IMR-90 (cell line): ENCODE measurements around the gene AMPD1. TPM values are rescaled to one million over a fixed set of nuclear protein-coding genes. Genes with fewer than 3 reads are reported as not detected.

Experiments used
- ATAC-seq: fragments of 200-7000 bp; cut with Tn5 transposase; 2 replicates; pipeline ENCODE4 v1.9.1; 2020; ENCODE audit warnings: low read depth, mild to moderate bottlenecking, moderate library complexity
- BruUV-seq: library from RNA; stranded (reverse); fragments of 400-500 nt; replicated peaks from 2 replicates; lab custom pipeline; 2021; lab: Mats Ljungman, UMichigan
- CTCF ChIA-PET: fragments of 300-600 bp; formaldehyde crosslinking; extraction: SDS; loops from one replicate; lab custom pipeline; 2021; ENCODE audit warnings: antibody characterized with exemption; lab: Yijun Ruan, JAX
- POLR2A ChIA-PET: fragments of 300-600 bp; sonication (Branson Sonifier 250); formaldehyde crosslinking; loops from one replicate; lab custom pipeline; 2022; ENCODE audit warnings: antibody characterized with exemption; ENCODE audit not compliant: unreplicated experiment; lab: Charles Lee
- DNase-seq: peaks from one replicate; pipeline ENCODE4 v3.0.0; 2013
- H2AFZ ChIP-seq: replicated peaks from 2 replicates; pipeline ENCODE3; 2013; ENCODE audit warnings: low read length, mild to moderate bottlenecking; ENCODE audit not compliant: poor library complexity
- H2AK5ac ChIP-seq: 2 replicates; pipeline ENCODE4 v1.6.1; 2013; ENCODE audit warnings: low read depth, low read length, inconsistent platforms
- H2AK9ac ChIP-seq: replicated peaks from 2 replicates; pipeline ENCODE3; 2013; ENCODE audit warnings: mild to moderate bottlenecking, low read depth, low read length, moderate library complexity; ENCODE audit not compliant: poor library complexity
- H2BK120ac ChIP-seq: 2 replicates; pipeline ENCODE4 v1.6.1; 2013; ENCODE audit warnings: low read depth, low read length, inconsistent platforms
- H2BK15ac ChIP-seq: 3 replicates; pipeline ENCODE4 v1.6.1; 2013; ENCODE audit warnings: low read depth, low read length, inconsistent platforms
- H2BK20ac ChIP-seq: 2 replicates; pipeline ENCODE4 v1.6.1; 2013; ENCODE audit warnings: low read depth, mild to moderate bottlenecking, inconsistent platforms, low read length, moderate library complexity
- H2BK5ac ChIP-seq: 2 replicates; pipeline ENCODE4 v1.6.1; 2013; ENCODE audit warnings: mild to moderate bottlenecking, low read depth, low read length, inconsistent platforms; ENCODE audit not compliant: poor library complexity, severe bottlenecking
- H3K14ac ChIP-seq: replicated peaks from 2 replicates; pipeline ENCODE4 v1.6.1; 2013; ENCODE audit warnings: low read depth, low read length, inconsistent platforms
- H3K18ac ChIP-seq: 2 replicates; pipeline ENCODE4 v1.6.1; 2013; ENCODE audit warnings: low read depth, low read length, control low read depth
- H3K23ac ChIP-seq: 2 replicates; pipeline ENCODE4 v1.6.1; 2013; ENCODE audit warnings: low read depth, low read length, inconsistent platforms
- H3K27ac ChIP-seq: 2 replicates; pipeline ENCODE4 v1.5.1; 2013; ENCODE audit warnings: mild to moderate bottlenecking, control low read depth, low read length; ENCODE audit not compliant: insufficient read depth
- H3K27me3 ChIP-seq: 2 replicates; pipeline ENCODE4 v1.6.1; 2013; ENCODE audit warnings: low read length; ENCODE audit not compliant: control insufficient read depth, insufficient read depth
- H3K36me3 ChIP-seq: 2 replicates; pipeline ENCODE4 v1.6.1; 2013; ENCODE audit warnings: low read length, mixed read lengths; ENCODE audit not compliant: control insufficient read depth, insufficient read depth
- H3K4ac ChIP-seq: 2 replicates; pipeline ENCODE4 v1.6.1; 2013; ENCODE audit warnings: low read depth, low read length, inconsistent platforms
- H3K4me1 ChIP-seq: 2 replicates; pipeline ENCODE4 v1.6.1; 2013; ENCODE audit warnings: low read length, mixed read lengths; ENCODE audit not compliant: control insufficient read depth, insufficient read depth
- H3K4me2 ChIP-seq: 2 replicates; pipeline ENCODE4 v1.6.1; 2013; ENCODE audit warnings: low read depth, mild to moderate bottlenecking, control low read depth, low read length, moderate library complexity
- H3K4me3 ChIP-seq: 2 replicates; pipeline ENCODE4 v1.5.1; 2013; ENCODE audit warnings: low read depth, mild to moderate bottlenecking, control low read depth, low read length, moderate library complexity; ENCODE audit not compliant: insufficient read depth
- H3K56ac ChIP-seq: 2 replicates; pipeline ENCODE4 v1.6.1; 2013; ENCODE audit warnings: low read length, inconsistent platforms; ENCODE audit not compliant: insufficient read depth; ENCODE audit errors: extremely low read depth
- H3K79me1 ChIP-seq, 2 experiments: 2 replicates each; pipeline ENCODE4 v1.6.1; 2013; ENCODE audit warnings: low read length in 2 of 2, inconsistent platforms in 1 of 2, low read depth in 1 of 2
- H3K9ac ChIP-seq: 2 replicates; pipeline ENCODE4 v1.6.1; 2013; ENCODE audit warnings: low read depth, low read length, control low read depth
- H3K9me1 ChIP-seq: 2 replicates; pipeline ENCODE4 v1.6.1; 2013; ENCODE audit warnings: low read length, inconsistent platforms; ENCODE audit not compliant: insufficient read depth
- H3K9me3 ChIP-seq: 2 replicates; pipeline ENCODE4 v1.6.1; 2013; ENCODE audit warnings: low read length; ENCODE audit not compliant: control insufficient read depth, insufficient read depth
- H4K20me1 ChIP-seq: 2 replicates; pipeline ENCODE4 v1.6.1; 2013; ENCODE audit warnings: low read length, inconsistent platforms; ENCODE audit not compliant: insufficient read depth
- H4K5ac ChIP-seq: 2 replicates; pipeline ENCODE4 v1.6.1; 2013; ENCODE audit warnings: mild to moderate bottlenecking, low read depth, low read length, control low read depth
- H4K8ac ChIP-seq, 2 experiments: 2 replicates each; pipeline ENCODE4 v1.6.1; 2013; ENCODE audit warnings: low read depth in 2 of 2, low read length in 2 of 2, control low read depth in 1 of 2, inconsistent platforms in 1 of 2
- H4K91ac ChIP-seq: 2 replicates; pipeline ENCODE4 v1.6.1; 2013; ENCODE audit warnings: low read depth, low read length, inconsistent platforms; ENCODE audit not compliant: insufficient read depth
- BHLHE40 ChIP-seq: fragments of 150-350 bp; IDR thresholded peaks from 2 replicates; pipeline ENCODE4 v1.6.1; 2016; ENCODE audit warnings: mild to moderate bottlenecking, low read depth, low read length
- CEBPB ChIP-seq: IDR thresholded peaks from 2 replicates; pipeline ENCODE4 v1.6.1; 2012; ENCODE audit warnings: low read depth, low read length, improper control_type of control experiment
- CHD1 ChIP-seq: IDR thresholded peaks from 2 replicates; pipeline ENCODE4 v1.6.1; 2012; ENCODE audit warnings: low read depth, low read length, improper control_type of control experiment
- CTCF ChIP-seq: conservative IDR thresholded peaks from 2 replicates; pipeline ENCODE4 v1.5.1; 2012; ENCODE audit warnings: mild to moderate bottlenecking, low read depth, low read length, improper control_type of control experiment
- ELK1 ChIP-seq: fragments of 150-350 bp; IDR thresholded peaks from 2 replicates; pipeline ENCODE4 v1.6.1; 2016; ENCODE audit warnings: low read depth, mild to moderate bottlenecking, low read length, moderate library complexity, borderline replicate concordance
- FOS ChIP-seq: fragments of 150-350 bp; IDR thresholded peaks from 2 replicates; pipeline ENCODE4 v1.6.1; 2016; ENCODE audit warnings: low read depth, low read length
- MAFK ChIP-seq: IDR thresholded peaks from 2 replicates; pipeline ENCODE4 v1.6.1; 2012; ENCODE audit warnings: low read depth, low read length, improper control_type of control experiment
- MAZ ChIP-seq: IDR thresholded peaks from 2 replicates; pipeline ENCODE4 v1.6.1; 2012; ENCODE audit warnings: low read depth, mild to moderate bottlenecking, low read length, improper control_type of control experiment, moderate library complexity, borderline replicate concordance
- MXI1 ChIP-seq: IDR thresholded peaks from 2 replicates; pipeline ENCODE4 v1.6.1; 2012; ENCODE audit warnings: low read depth, mild to moderate bottlenecking, low read length, moderate library complexity, borderline replicate concordance
- NFE2L2 ChIP-seq: fragments of 150-350 bp; IDR thresholded peaks from 2 replicates; pipeline ENCODE4 v1.6.1; 2016; ENCODE audit warnings: low read depth, mild to moderate bottlenecking, low read length
- POLR2A ChIP-seq: IDR thresholded peaks from 2 replicates; pipeline ENCODE4 v1.6.1; 2012; ENCODE audit warnings: mild to moderate bottlenecking, low read depth, low read length
- RCOR1 ChIP-seq: IDR thresholded peaks from 2 replicates; pipeline ENCODE4 v1.6.1; 2012; ENCODE audit warnings: mild to moderate bottlenecking, low read length, improper control_type of control experiment; ENCODE audit not compliant: insufficient replicate concordance
- RFX5 ChIP-seq: IDR thresholded peaks from 2 replicates; pipeline ENCODE4 v1.8.0; 2012; ENCODE audit warnings: low read depth, mild to moderate bottlenecking, low read length, moderate library complexity
- SMC3 ChIP-seq: fragments of 150-350 bp; IDR thresholded peaks from 2 replicates; pipeline ENCODE4 v1.6.1; 2016; ENCODE audit warnings: low read depth, mild to moderate bottlenecking, antibody characterized with exemption, low read length, moderate library complexity
- USF2 ChIP-seq: fragments of 150-350 bp; IDR thresholded peaks from 2 replicates; pipeline ENCODE4 v1.6.1; 2017; ENCODE audit warnings: mild to moderate bottlenecking, antibody characterized with exemption, low read length, low read depth
- WGBS, 2 experiments: methylation state at CpG; one replicate each; pipeline versions ENCODE4 v1.1.5 to v1.1.7; 2013; ENCODE audit warnings: missing lambda C conversion rate in 2 of 2; ENCODE audit not compliant: insufficient read length in 1 of 2; ENCODE audit errors: extremely low coverage in 2 of 2; 5-methylcytosine and 5-hydroxymethylcytosine counted together
- dilution Hi-C: fragments of 300-500 bp; cut with HindIII; formaldehyde crosslinking; loops from one replicate; pipeline ENCODE4 v1.14.3; 2018; ENCODE audit warnings: low sequenced_read_pairs; ENCODE audit not compliant: unreplicated experiment
- in situ Hi-C: fragments of 300-500 bp; cut with MboI; formaldehyde crosslinking; loops from 3 replicates; pipeline ENCODE4 v1.14.3; 2019; ENCODE audit warnings: low sequenced_read_pairs, inconsistent platforms, mixed read lengths
- intact Hi-C: fragments of 100-400 bp; cut with micrococcal nuclease; formaldehyde crosslinking; loops from 2 replicates; pipeline ENCODE4 v1.10.0; 2022
- polyA plus RNA-seq, 3 experiments: library from polyadenylated mRNA; depleted of rRNA; stranded (reverse); fragments of >200 nt; gene quantifications; 2 replicates each; pipeline ENCODE4 v1.2.3, GENCODE V29; 2012; ENCODE audit warnings: low replicate concordance in 1 of 3
- total RNA-seq: library from RNA; depleted of rRNA; stranded (reverse); fragments of >200 nt; gene quantifications from 2 replicates; pipeline ENCODE4 v1.2.3, GENCODE V29; 2012

The AMPD1 gene
- total and polyA plus RNA-seq, 2 of the 4 experiments (the other 2 are of a cell fraction), result not detected

GRCh38 chr1:114627107-114627506 is 68.2 kb downstream of the AMPD1 start:
- Histone ChIP-seq H4K91ac (no peak overlapping the region), H2AK5ac (no peak overlapping the region), H3K9ac (no peak overlapping the region), H3K56ac (no peak overlapping the region), H3K36me3 (no peaks in the 10 kb centered on the region), H3K14ac (no peak overlapping the region), H4K20me1 (no peaks in the 10 kb centered on the region), H3K18ac (no peak overlapping the region), H3K4me2 (no peak overlapping the region), H2AK9ac (no peak overlapping the region), H4K5ac (no peak overlapping the region), H2AFZ (no peak overlapping the region), H3K79me1 (no peaks in the 10 kb centered on the region), H3K27me3 (no peaks in the 10 kb centered on the region), H3K27ac (no peak overlapping the region), H3K4me1 (no peaks in the 10 kb centered on the region), H3K4me3 (no peak overlapping the region), H3K9me3 (no peaks in the 10 kb centered on the region), H2BK120ac (no peak overlapping the region), H2BK15ac (no peak overlapping the region), H3K4ac (no peak overlapping the region), H2BK5ac (no peak overlapping the region), H3K23ac (no peak overlapping the region), H2BK20ac (no peak overlapping the region), H3K9me1 (no peaks in the 10 kb centered on the region), H4K8ac (no peak overlapping the region)
- DNase-seq (no peak), ATAC-seq (no peak; the same call in 1 of the 2 replicates)
- in situ Hi-C loops (no loop called here), intact Hi-C loops (no loop called here), dilution Hi-C loops (no loop called here)
- BruUV-seq, result no TSS peak
- ChIA-PET CTCF (no interaction called here), POLR2A (no interaction called here)
- no CpG with 5 or more reads among the region's 2 CpGs for WGBS, 2 experiments
- TF ChIP-seq POLR2A, result no peak
- TF ChIP-seq FOS, result no peak
- TF ChIP-seq MXI1, result no peak
- TF ChIP-seq CEBPB, result no peak
- no peak for TF ChIP-seq RCOR1
- no peak for TF ChIP-seq MAZ
- no peak for TF ChIP-seq CHD1
- TF ChIP-seq SMC3, result no peak
- TF ChIP-seq ELK1, result no peak
- TF ChIP-seq MAFK, result no peak
- TF ChIP-seq USF2, result no peak
- TF ChIP-seq RFX5, result no peak
- no peak for TF ChIP-seq BHLHE40
- TF ChIP-seq NFE2L2, result no peak
- TF ChIP-seq CTCF, result no peak
